Progenitor cell of endocrine pancreas (in vitro differentiated cells): ENCODE measurements around the gene KRT2. TPM values are rescaled to one million over a fixed set of nuclear protein-coding genes. Genes with fewer than 3 reads are reported as not detected.
"Not testable (repeated sequence)": the region's sequence is repeated elsewhere in the genome, so short reads cannot be mapped to it uniquely, and the experiment has no call there.

Experiments
- DNase-seq: peaks from one replicate; pipeline ENCODE4 v3.0.0; 2021; ENCODE audit warnings: low spot score; ENCODE audit not compliant: unreplicated experiment
- H3K27ac Mint-ChIP-seq: 2 replicates; pipeline ENCODE4 v1.8.0; 2021; ENCODE audit warnings: mild to moderate bottlenecking, moderate library complexity, mixed read lengths
- H3K27me3 Mint-ChIP-seq: 2 replicates; pipeline ENCODE4 v1.8.0; 2021; ENCODE audit warnings: mixed read lengths
- H3K36me3 Mint-ChIP-seq: 2 replicates; pipeline ENCODE4 v1.8.0; 2022; ENCODE audit warnings: mixed read lengths; ENCODE audit not compliant: insufficient read depth
- H3K4me1 Mint-ChIP-seq: 2 replicates; pipeline ENCODE4 v1.8.0; 2021; ENCODE audit warnings: low read depth, mixed read lengths
- H3K4me3 Mint-ChIP-seq: 2 replicates; pipeline ENCODE4 v1.8.0; 2021; ENCODE audit warnings: low read depth, mild to moderate bottlenecking, moderate library complexity, mixed read lengths
- H3K9me3 Mint-ChIP-seq: 2 replicates; pipeline ENCODE4 v1.8.0; 2021; ENCODE audit warnings: low read depth, mixed read lengths
- CTCF ChIP-seq: fragments of 200-600 bp; sonication (generic); IDR thresholded peaks from one replicate; pipeline ENCODE4 v1.5.0; 2021; ENCODE audit warnings: antibody characterized with exemption, mild to moderate bottlenecking; ENCODE audit not compliant: unreplicated experiment
- total RNA-seq: library from RNA; stranded (reverse); gene quantifications from 2 replicates; pipeline ENCODE4 v1.2.1, GENCODE V29; 2021

Gene KRT2
- total RNA-seq, 1 donor from 2014 or later, result not detected

GRCh38 chr12:52672321-52672933 lies 20.4 kb upstream of the KRT2 start:
- DNase-seq, result no peak
- H3K4me1 Mint-ChIP-seq, result no peaks in the 10 kb centered on the region
- no peak overlapping the region for H3K27ac Mint-ChIP-seq
- H3K27me3 Mint-ChIP-seq, result peaks cover 39% of the 10 kb centered on the region
- H3K4me3 Mint-ChIP-seq, result no peak overlapping the region
- H3K9me3 Mint-ChIP-seq, result no peaks in the 10 kb centered on the region
- TF ChIP-seq CTCF, result no peak
- H3K36me3 Mint-ChIP-seq, result no peaks in the 10 kb centered on the region

- no peak for TF ChIP-seq CTCF
- H3K27ac Mint-ChIP-seq, result no peak overlapping the region
- H3K27me3 Mint-ChIP-seq, result peaks cover 42% of the 10 kb centered on the region
- H3K36me3 Mint-ChIP-seq, result no peaks in the 10 kb centered on the region
- no peaks in the 10 kb centered on the region for H3K9me3 Mint-ChIP-seq
- no peak overlapping the region for H3K4me3 Mint-ChIP-seq
- no peak for DNase-seq
- H3K4me1 Mint-ChIP-seq, result no peaks in the 10 kb centered on the region
Measured at GRCh38 chr12:52670961-52671360, 18.9 kb upstream of the KRT2 start.

- no peak for TF ChIP-seq CTCF
- H3K36me3 Mint-ChIP-seq, result no peaks in the 10 kb centered on the region
- no peak overlapping the region for H3K27ac Mint-ChIP-seq
- H3K9me3 Mint-ChIP-seq, result no peaks in the 10 kb centered on the region
- peaks cover 40% of the 10 kb centered on the region for H3K27me3 Mint-ChIP-seq
- no peaks in the 10 kb centered on the region for H3K4me1 Mint-ChIP-seq
- no peak overlapping the region for H3K4me3 Mint-ChIP-seq
- DNase-seq, result no peak
Measured at GRCh38 chr12:52670506-52670905, 18.5 kb upstream of the KRT2 start.

- H3K4me1 Mint-ChIP-seq, H3K9me3 Mint-ChIP-seq, H3K36me3 Mint-ChIP-seq, H3K27ac Mint-ChIP-seq, H3K4me3 Mint-ChIP-seq, DNase-seq: not testable (repeated sequence)
- peaks cover 45% of the 10 kb centered on the region for H3K27me3 Mint-ChIP-seq
Measured at GRCh38 chr12:52669941-52670340, 17.9 kb upstream of the KRT2 start.

- Mint-ChIP-seq H3K4me3 (no peak overlapping the region), H3K27ac (no peak overlapping the region), H3K36me3 (no peaks in the 10 kb centered on the region), H3K9me3 (no peaks in the 10 kb centered on the region), H3K4me1 (no peaks in the 10 kb centered on the region), H3K27me3 (peaks cover 43% of the 10 kb centered on the region)
- DNase-seq, result no peak
- TF ChIP-seq CTCF, result no peak
Measured at GRCh38 chr12:52669426-52669825, 17.4 kb upstream of the KRT2 start.

GRCh38 chr12:52667931-52668330 lies 15.9 kb upstream of the KRT2 start:
- H3K27ac Mint-ChIP-seq, result peak overlapping the region; percentile 51
- DNase-seq, result no peak
- H3K4me1 Mint-ChIP-seq, result no peaks in the 10 kb centered on the region
- H3K9me3 Mint-ChIP-seq, result no peaks in the 10 kb centered on the region
- H3K27me3 Mint-ChIP-seq, result peaks cover 42% of the 10 kb centered on the region
- H3K4me3 Mint-ChIP-seq, result no peak overlapping the region
- H3K36me3 Mint-ChIP-seq, result no peaks in the 10 kb centered on the region
- no peak for TF ChIP-seq CTCF
